NOMO-1 (cell line): ENCODE data around the gene ERFL.
"Not testable (repeated sequence)": the region's sequence is repeated elsewhere in the genome, so short reads cannot be mapped to it uniquely, and the experiment has no call there.

Experiments used
- DNase-seq, 2 experiments: peaks; one replicate each; lab custom pipeline; 2025; ENCODE audit not compliant: unreplicated experiment in 2 of 2; lab: John Stamatoyannopoulos, UW

The ERFL gene

GRCh38 chr19:41914424-41914834 lies 13.8 kb downstream of the ERFL start:
- DNase-seq, result not testable (repeated sequence)

DNA sequence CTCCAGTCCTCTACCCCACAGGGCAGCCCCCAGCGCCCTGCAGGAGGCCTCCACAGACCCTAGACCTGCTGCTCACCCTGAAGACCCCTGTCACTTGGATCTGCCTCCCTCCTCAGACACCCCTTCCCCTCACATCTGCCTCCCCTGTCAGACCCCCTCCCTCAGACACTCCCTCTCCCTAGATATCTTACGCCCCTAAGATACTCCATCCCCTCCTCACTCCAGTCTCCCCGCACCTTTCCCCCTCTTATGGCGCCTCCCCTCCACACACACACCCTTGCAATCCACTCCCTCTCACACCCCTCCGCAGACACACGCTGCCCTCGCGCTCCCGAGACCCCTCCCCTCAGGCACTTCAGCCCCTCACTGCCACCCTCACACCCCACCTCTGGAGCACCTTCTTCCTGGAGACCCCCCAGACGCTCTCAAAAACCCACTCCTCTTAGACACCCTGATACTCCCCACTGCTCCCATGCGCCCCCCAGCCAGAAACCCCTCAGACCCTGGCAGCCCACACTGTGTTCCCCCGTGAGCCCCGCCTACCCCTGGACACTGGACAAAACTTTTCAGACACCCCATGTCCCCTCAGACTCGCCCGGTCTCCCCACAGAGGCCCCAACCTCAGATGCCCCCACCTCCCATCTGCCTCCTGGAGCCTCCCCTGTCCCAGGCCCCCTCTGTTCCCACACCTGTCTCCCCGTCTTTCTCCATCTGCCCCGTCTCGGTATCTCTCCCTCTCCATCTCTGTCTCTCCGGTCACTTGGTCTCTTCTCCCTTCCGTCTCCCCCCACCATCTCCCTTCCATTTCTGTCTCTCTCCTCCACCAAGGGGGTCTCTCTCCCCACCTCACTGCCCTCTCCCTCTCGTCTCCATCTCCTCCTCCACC lies 14.5 kb downstream of the ERFL start:
- no peak for DNase-seq

DNA sequence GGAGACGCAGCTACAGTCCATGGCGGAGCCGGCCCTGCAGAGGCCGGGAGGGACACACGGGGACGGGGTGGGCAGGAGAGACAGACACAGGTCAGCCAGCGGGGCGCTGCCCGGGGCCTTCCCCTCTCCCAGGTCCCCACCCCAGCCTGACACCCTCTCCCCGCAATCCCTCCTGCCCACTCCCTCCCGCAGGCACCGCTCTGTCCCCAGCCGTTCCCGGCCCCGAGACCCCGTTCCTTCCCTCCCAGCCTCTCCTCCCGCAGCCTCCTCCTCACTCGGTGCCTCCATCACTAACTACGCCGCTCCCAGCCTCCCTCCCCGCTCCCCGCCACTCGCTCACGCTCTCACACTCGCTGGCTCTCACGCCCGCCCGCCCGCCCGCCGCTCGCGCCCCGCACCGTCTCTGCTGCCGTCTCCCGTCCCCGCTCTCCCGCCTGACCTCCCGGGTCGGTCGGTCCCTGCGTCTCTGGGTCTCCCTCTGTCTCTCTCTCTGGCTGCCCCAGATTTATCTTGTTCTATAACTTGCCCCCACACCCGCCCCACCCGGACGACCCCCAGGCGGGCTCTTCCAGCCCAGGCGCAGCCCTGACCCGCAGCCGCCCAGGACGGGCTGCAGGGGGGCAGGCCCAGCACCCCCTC lies 15.2 kb downstream of the ERFL start:
- no peak for DNase-seq

DNA sequence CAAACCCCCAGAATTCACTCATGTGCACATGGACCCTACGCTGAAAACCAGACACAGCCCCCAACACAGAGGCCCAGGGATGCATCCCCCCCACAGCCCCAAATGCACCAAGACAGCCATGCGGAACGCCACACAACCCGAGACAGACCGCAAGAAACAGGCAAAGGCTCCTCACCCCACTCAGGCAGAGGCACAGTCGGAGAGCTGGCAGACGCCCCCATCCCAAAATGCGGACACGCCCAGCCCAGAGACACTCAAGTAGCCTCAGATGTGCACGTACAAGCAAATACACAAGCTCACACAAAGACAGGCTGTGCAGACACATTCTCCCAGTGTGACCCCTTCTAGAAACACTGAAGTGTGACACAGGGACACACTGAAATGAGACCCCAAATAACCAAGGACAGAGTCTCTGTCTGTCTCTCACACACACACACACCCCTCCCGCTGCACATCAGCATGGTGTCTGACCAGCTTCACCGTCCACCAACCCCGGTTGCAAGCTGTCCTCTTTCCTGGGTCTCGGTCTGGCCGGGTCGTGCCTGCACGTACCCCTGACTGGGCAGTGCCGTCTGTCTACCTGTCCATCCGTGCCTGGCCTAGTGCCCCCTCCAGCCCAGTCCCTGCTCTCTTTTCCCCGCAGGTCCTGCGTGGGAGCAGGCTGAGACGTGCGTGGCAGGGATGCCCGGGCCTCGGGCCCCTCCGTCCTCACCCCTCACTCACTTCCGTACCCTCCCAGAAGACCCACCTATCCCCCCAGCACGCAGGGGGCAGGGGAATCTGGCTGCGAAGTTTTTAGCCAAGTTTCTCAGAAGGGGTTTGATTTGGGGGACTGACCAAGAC lies 16.1 kb downstream of the ERFL start:
- DNase-seq, result no peak

- DNase-seq, result no peak
Observed at GRCh38 chr19:41910992-41911888, 17.0 kb downstream of the ERFL start.

DNA sequence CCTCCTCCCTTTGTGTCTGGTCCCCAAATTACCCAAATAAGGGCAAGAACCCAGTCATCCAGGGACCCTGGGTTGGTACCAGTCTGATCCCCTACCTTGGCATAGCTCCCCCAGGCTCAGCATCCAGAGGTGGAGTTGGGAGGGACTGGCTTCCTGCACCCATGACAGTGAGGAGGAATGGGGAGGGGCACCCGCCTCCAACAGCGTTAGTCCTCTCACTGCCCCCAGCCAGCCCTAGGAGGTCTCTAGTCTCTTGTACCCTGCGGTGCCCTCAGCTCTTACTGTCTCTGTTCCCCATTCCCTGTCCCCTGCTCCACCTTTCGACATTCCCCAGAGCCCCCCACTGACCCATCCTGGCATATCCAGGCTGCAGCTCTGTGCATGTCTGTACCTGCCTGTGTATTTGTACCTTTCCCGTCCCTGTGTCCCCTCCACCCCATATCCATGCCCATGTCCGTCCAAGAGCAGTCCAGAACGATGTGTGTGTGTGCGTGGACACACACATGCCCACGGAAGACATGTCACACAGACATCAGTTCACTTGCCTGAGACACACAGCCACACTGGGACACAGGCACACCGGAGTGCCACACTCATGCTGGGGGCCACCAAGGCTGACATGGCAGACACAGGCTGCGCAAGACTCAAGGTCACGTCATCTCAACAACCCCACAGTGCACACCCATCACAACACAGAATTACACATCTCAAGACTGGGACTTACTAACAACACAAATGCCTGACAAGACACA lies 17.8 kb downstream of the ERFL start:
- no peak for DNase-seq

GRCh38 chr19:41909706-41910105 lies 18.5 kb downstream of the ERFL start:
- DNase-seq, result no peak

DNA sequence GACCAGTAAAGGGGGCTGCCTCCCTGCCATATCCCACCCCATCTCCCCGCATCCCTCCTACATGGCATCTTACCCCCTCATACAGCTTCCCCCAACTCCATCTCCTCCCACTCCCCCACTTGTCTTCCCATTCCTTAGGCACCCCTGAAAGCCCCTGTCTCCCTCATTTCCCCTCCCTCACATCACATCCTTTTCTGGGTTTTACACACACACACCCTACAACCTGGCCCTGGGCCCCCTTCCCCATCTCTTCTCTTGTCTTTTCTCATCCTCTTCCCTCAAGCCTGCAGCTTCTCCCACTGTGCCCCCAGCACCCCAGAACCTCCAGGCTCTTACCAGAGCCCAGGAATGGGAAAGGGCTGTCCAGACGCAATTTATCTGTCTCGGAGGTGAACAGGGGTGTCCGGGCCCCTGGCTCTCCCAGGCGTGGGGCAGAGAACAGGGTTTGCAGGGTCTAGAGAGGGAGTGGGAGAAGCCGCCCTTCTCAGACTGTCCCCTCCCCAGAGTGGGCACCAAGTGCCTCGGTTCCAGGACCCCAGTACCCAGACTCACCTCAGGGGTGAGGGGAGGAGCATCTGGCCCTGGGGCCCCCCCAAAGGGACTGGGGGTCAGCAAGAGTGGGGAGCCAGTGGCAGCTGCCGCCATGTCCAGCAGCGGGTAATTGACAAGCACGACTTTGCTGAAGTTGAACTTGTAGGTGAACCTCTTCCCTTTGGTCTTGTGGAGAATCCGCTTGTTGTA lies 19.4 kb downstream of the ERFL start:
- DNase-seq, result no peak

DNA sequence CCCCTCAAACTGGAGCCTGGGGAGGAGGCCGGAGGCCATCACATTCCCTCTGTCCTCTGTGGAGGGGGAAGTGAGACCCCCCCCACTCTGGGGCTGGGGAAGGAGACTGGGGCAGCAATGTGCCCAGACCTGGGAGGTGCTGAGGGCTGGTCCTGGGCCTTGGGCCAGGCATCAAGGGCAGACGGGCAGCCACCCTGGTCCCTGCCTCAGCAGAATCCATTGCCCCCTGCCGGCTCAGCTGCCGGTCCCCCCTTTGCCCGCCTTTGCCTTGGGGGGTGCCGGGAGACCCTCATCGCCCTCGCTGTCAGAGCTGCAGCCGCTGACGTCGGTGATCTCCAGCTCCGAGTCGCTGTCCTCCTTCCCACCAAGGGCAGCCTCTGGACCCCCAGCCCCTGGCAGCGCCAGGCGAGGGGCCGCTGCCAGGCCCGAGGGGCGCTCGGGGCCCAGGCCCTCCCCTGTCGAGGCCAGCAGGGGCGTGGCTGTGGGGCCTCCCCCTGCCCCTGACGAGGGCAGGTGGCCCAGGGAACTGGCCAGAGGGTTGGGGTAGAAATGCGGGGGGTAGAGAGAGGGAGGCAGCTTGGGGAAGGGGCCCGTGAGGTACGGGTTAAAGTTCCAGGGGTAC lies 20.1 kb downstream of the ERFL start:
- no peak for DNase-seq

DNA sequence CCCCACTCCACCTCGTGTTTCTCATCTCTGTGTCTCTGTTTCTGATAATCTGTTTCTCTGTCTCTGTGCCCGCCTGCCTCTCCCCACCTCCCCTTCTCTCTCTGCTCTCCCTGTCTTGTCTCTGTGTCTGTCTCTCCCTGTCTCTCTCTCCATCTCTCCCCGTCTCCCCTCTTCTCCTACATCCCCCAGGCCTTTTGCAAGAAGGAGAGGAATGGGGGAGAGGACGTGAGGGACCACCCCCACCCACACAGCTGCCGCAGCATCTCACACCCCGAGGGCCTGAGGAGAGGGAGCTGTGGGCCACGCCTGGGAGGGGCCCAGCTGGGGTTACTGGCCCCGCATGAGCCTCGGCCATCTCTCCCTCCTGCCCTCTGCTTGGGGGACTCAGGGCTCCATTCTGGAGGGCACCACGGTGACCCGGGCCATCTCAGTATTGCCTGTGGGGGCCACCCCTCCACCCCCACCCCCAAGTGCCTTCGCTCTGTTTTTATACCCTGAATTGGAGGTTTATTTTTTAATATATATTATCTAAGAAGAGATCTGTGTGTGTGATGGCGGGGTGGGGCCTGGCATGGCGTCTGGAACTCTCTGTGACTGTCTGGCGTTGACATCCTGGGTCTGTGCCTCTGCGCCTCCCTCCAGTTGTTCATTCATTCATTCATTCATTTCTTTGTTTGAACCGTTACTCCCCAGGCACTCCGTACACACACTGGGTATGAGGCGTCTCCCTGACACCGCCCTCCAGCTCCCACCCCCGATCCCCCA lies 21.2 kb downstream of the ERFL start:
- no peak for DNase-seq

DNA sequence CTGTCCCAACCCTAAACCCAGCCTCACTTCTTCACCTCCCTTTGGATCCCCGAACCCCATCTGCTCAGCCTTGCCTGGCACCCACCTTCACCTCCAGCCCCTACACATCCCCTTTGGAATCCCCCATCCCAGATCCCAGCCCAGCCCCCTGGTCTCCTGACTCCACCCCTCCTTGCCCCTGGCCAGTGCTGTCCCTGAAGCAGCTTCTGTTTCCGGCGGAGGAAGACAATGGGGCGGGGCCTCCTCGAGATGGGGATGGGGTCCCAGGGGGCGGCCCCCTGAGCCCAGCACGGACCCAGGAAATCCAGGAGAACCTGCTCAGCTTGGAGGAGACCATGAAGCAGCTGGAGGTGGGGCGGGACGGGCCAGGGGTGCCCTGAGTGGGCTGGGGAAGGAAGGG lies 22.0 kb downstream of the ERFL start:
- DNase-seq, result no peak

DNA sequence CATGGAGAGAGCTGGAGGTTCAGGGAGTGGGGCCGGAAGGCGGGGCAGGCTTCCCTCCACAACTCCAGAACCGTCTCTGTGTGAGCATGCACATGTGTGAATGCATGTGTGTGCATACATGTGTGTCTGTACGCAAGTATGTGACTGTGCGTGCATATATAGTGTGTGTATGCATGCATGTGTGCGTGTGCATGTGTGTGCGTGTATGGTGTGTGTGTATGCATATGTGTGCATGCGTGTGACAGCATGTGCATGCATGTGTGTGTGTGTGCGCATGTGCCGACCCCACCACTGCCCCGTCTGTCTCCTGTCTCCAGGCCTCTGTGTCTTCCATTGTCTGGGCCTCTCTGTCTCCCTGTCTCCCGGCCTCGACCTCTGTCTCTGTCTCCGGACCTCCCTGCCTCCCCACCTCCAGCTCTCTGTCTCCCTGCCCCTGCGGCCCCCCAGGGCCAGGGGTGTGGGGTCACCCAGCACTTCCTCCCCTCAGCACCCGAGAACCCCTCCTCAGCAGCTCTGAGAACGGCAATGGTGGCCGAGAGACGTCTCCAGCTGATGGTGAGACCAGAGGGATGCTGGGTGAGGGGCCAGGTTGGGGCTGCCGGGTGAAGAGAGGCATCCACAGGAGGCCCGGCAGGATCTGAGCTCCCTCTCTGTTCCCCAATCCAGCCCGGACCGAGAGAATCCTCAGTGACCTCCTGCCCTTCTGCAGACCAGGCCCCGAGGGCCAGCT lies 22.8 kb downstream of the ERFL start:
- no peak for DNase-seq

DNA sequence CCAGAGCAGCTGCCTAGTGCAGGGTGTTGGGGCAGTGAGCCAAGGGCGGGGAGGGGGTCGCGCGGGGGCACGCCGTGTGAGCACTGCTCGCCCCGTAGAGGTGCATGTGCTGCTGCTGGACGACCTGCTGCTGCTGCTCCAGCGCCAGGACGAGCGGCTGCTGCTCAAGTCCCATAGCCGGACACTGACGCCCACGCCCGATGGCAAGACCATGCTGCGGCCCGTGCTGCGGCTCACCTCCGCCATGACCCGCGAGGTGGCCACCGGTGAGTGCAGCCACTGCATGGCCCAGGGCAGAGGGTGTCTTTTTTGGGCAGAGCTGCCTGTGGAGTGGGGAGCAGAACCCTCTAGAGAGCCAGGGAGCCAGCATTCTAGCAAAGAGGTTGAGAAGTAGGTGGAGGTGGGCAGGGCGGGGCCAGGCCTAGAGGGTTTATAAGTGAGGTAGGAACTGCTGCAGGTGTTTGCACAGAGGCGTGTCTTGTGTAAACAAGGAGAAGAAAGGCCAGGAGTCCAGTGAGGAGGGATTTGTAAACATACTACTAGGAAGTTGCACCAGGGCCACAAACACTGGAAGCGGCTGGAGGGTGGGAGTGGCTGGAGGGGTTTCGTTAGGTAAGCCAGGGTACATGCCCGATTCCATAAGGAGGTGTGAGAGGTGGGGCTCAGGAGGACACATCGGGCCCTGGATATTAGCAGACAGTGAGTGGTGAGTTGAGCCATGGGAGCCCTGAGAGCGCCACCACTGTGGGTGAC lies 24.0 kb downstream of the ERFL start:
- no peak for DNase-seq

DNA sequence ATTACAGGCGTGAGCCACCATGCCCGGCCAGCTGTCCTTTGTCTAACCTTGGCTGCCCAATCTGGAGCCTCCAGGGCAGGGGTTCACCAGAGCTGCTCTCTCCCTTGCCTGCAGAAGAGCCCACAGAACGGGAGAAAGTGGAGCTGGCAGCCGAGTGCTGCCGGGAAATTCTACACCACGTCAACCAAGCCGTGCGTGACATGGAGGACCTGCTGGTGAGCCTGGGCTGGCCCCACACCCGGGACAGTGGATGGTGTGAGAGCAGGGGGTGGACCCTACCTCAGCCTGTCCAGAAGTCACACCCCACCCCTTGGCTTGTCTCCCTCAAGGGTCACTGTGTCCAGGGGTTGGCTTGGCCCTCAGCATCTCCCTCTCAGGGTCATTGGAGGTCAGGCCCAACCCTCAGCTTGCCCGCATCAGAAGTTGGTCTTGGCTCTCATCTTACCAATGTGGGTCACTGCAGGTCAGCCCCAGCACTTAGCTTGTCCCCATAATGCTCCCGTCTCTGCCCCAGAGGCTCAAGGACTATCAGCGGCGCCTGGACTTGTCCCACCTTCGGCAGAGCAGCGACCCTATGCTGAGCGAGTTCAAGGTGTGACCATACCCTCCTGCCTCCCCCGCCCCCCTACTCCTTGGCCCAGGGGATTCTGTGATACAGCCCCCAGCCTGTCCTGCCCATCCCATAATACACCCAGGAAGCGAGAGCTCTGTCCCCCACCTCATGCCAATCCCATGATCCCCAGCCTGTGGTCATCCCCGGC lies 24.9 kb downstream of the ERFL start:
- DNase-seq, result no peak

- no peak for DNase-seq
Observed at GRCh38 chr19:41902594-41902993, 25.7 kb downstream of the ERFL start.
